Kidney (tissue), 14 donors: ENCODE results near the gene MTOR. TPM values are rescaled to one million over a fixed set of nuclear protein-coding genes. Genes with fewer than 3 reads are reported as not detected.
A peak's percentile ranks its signal among the peaks of the same experiment; 100 is the strongest.

Experiments used
- DNase-seq, 5 donors: peaks; one replicate each; pipeline ENCODE4 v3.0.0-alpha.2; 2013 to 2020
- FAIRE-seq: peaks from 2 replicates; lab custom pipeline; 2012; peaks lifted over from hg19 to GRCh38; lab: Jason Lieb, UNC
- H3K27ac ChIP-seq, 2 donors: one replicate each; pipeline ENCODE4 v1.7.0; 2013; ENCODE audit warnings: low read depth in 2 of 2, low read length in 2 of 2, inconsistent platforms in 1 of 2
- H3K27me3 ChIP-seq: one replicate; pipeline ENCODE4 v1.7.1; 2013; ENCODE audit warnings: low read length, inconsistent platforms; ENCODE audit not compliant: control insufficient read depth, insufficient read depth
- H3K36me3 ChIP-seq, 3 donors: one replicate each; pipeline versions ENCODE4 v1.7.0 to v1.7.1; 2013; ENCODE audit warnings: low read length in 3 of 3, control low read depth in 1 of 3, inconsistent platforms in 1 of 3; ENCODE audit not compliant: insufficient read depth in 3 of 3, control insufficient read depth in 2 of 3
- H3K4me1 ChIP-seq, 3 donors: one replicate each; pipeline versions ENCODE4 v1.7.0 to v1.7.1; 2013; ENCODE audit warnings: low read length in 3 of 3, inconsistent platforms in 1 of 3, low read depth in 1 of 3; ENCODE audit not compliant: control insufficient read depth in 2 of 3, insufficient read depth in 2 of 3
- H3K4me3 ChIP-seq, 3 donors: one replicate each; pipeline versions ENCODE4 v1.7.0 to v1.8.1; 2013; ENCODE audit warnings: low read length in 3 of 3, control low read depth in 1 of 3, inconsistent platforms in 1 of 3
- H3K9ac ChIP-seq, 3 donors: one replicate each; pipeline versions ENCODE4 v1.7.0 to v1.7.1; 2013; ENCODE audit warnings: low read length in 3 of 3, control low read depth in 1 of 3, inconsistent platforms in 1 of 3
- H3K9me3 ChIP-seq, 3 donors: one replicate each; pipeline versions ENCODE4 v1.7.0 to v1.7.1; 2013; ENCODE audit warnings: low read length in 3 of 3, control low read depth in 1 of 3, inconsistent platforms in 1 of 3; ENCODE audit not compliant: control insufficient read depth in 2 of 3, insufficient read depth in 1 of 3
- CTCF ChIP-seq: IDR thresholded peaks from 3 replicates; pipeline ENCODE4 v1.5.1; 2012; ENCODE audit warnings: mild to moderate bottlenecking, moderate library complexity, borderline replicate concordance; ENCODE audit not compliant: insufficient read depth; ENCODE audit errors: extremely low read depth
- intact Hi-C: fragments of 100-400 bp; cut with DNase I; formaldehyde crosslinking; loops from one replicate; pipeline ENCODE4 v1.11.1; 2022
- polyA plus RNA-seq: library from polyadenylated mRNA; stranded (reverse); fragments of 350-450 nt; fragmentation: Illumina TruSeq; extraction: RNeasy Lipid Tissue Mini Kit (QIAGEN cat#74804); gene quantifications from one replicate; pipeline ENCODE4 v1.2.3, GENCODE V29; 2014; ENCODE audit warnings: low read depth, low replicate concordance; ENCODE audit not compliant: insufficient read depth
- total RNA-seq: library from RNA; stranded (reverse); fragmentation: NEBNext Ultra II Directional; extraction: Animal tissue kit (Norgen Biotek cat#: 25700); gene quantifications from one replicate; pipeline ENCODE4 v1.2.1, GENCODE V29; 2021
- donor health status: control.
- donor health status: control.
- donor health status: control.
- donor health status: control.
- donor health status: control.
- donor health status: DM: yes; HTN: yes; CAD: no.
- donor health status: Normal renal cell carcinoma (clear cell type).

Gene MTOR
- total and polyA plus RNA-seq, 2 donors from 2014 or later, result 16.0 to 36.8 TPM

- Histone ChIP-seq H3K36me3 (peaks cover 7 to 69% (median 39%) of the 10 kb centered on the region in 3 donors), H3K4me1 (no peaks in the 10 kb centered on the region), H3K9me3 (no peaks in the 10 kb centered on the region), H3K27ac (no peak overlapping the region), H3K9ac (no peak overlapping the region), H3K4me3 (no peak overlapping the region), H3K27me3 (no peaks in the 10 kb centered on the region)
- DNase-seq, result no peak
- TF ChIP-seq CTCF, result no peak
- intact Hi-C loops, result no loop called here
- FAIRE-seq, result no peak
Measured at GRCh38 chr1:11229203-11229602, 33.1 kb downstream of the MTOR start.

GRCh38 chr1:11227106-11228077 lies 35.0 kb downstream of the MTOR start:
- Histone ChIP-seq H3K27ac (no peak overlapping the region), H3K36me3 (peaks cover 4 to 54% (median 32%) of the 10 kb centered on the region in 3 donors), H3K4me1 (no peaks in the 10 kb centered on the region), H3K9ac (no peak overlapping the region), H3K9me3 (no peaks in the 10 kb centered on the region), H3K27me3 (no peaks in the 10 kb centered on the region), H3K4me3 (no peak overlapping the region)
- DNase-seq, result peak in 1 of 5 donors; percentile 3
- TF ChIP-seq CTCF, result no peak
- intact Hi-C loops, result no loop called here
- FAIRE-seq, result no peak

GRCh38 chr1:11216074-11216473 lies 46.3 kb downstream of the MTOR start:
- peaks cover 8 to 65% (median 41%) of the 10 kb centered on the region in 3 donors for H3K36me3 ChIP-seq
- no peaks in the 10 kb centered on the region for H3K9me3 ChIP-seq
- no peak overlapping the region for H3K27ac ChIP-seq
- H3K4me1 ChIP-seq, result no peaks in the 10 kb centered on the region
- DNase-seq (no peak), FAIRE-seq (no peak)
- H3K4me3 ChIP-seq, result no peak overlapping the region
- no peaks in the 10 kb centered on the region for H3K27me3 ChIP-seq
- H3K9ac ChIP-seq, result no peak overlapping the region
- intact Hi-C loops, result no loop called here
- TF ChIP-seq CTCF, result no peak
